ENCODE measurements around the gene CALM1. TPM values are rescaled to one million over a fixed set of nuclear protein-coding genes. Genes with fewer than 3 reads are reported as not detected.

CALM1 gene
- total RNA-seq, 2 donors from 2014 or later, result 355 to 493 TPM

DNA sequence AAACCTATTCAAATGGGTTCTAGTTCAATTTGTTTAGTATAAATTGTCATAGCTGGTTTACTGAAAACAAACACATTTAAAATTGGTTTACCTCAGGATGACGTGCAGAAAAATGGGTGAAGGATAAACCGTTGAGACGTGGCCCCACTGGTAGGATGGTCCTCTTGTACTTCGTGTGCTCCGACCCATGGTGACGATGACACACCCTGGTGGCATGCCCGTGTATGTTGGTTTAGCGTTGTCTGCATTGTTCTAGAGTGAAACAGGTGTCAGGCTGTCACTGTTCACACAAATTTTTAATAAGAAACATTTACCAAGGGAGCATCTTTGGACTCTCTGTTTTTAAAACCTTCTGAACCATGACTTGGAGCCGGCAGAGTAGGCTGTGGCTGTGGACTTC, 8.3 kb downstream of the CALM1 start:
- no peak for ATAC-seq (ENCODE audit: insufficient number of reproducible peaks, low FRiP score, low read depth)
- Histone ChIP-seq H3K36me3 (peaks cover 33% of the 10 kb centered on the region), H3K27ac (no peak overlapping the region), H3K9me3 (no peaks in the 10 kb centered on the region), H3K27me3 (replicated peaks; ENCODE audit: insufficient read depth) (no peaks in the 10 kb centered on the region), H3K4me1 (ENCODE audit: control insufficient read depth in 1 of 2, low read depth in 2 of 2) (peaks cover 19 to 76% of the 10 kb centered on the region in 2 donors), H3K4me3 (no peak overlapping the region)
- no peak for DNase-seq (ENCODE audit: low spot score)
- TF ChIP-seq, protein P1, sequence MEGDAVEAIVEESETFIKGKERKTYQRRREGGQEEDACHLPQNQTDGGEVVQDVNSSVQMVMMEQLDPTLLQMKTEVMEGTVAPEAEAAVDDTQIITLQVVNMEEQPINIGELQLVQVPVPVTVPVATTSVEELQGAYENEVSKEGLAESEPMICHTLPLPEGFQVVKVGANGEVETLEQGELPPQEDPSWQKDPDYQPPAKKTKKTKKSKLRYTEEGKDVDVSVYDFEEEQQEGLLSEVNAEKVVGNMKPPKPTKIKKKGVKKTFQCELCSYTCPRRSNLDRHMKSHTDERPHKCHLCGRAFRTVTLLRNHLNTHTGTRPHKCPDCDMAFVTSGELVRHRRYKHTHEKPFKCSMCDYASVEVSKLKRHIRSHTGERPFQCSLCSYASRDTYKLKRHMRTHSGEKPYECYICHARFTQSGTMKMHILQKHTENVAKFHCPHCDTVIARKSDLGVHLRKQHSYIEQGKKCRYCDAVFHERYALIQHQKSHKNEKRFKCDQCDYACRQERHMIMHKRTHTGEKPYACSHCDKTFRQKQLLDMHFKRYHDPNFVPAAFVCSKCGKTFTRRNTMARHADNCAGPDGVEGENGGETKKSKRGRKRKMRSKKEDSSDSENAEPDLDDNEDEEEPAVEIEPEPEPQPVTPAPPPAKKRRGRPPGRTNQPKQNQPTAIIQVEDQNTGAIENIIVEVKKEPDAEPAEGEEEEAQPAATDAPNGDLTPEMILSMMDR (IDR thresholded peaks at IDR 0.05), result no peak

DNA sequence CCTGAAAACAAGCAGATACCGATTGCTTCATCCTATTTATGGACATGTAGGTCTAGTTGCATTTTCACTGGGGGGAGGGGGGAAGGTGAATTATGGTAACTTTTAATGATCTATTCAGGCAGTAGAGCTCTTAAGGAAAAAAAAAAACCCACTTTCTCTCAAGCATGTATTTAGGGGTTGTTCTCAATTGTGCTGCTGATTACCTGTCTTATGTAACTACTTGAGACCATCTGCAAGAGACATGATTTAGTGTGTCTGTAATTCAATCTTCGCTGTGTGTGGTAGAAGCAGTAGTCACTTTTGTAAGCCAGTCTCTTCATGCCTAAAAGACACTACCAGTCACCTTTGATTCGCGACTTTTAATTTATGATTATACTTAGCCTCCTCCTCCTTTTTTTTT, 8.9 kb downstream of the CALM1 start:
- Histone ChIP-seq H3K27me3 (replicated peaks; ENCODE audit: insufficient read depth) (no peaks in the 10 kb centered on the region), H3K27ac (no peak overlapping the region), H3K9me3 (no peaks in the 10 kb centered on the region), H3K4me3 (no peak overlapping the region), H3K36me3 (peaks cover 33% of the 10 kb centered on the region), H3K4me1 (ENCODE audit: control insufficient read depth in 1 of 2, low read depth in 2 of 2) (peaks cover 13 to 72% of the 10 kb centered on the region in 2 donors)
- no peak for DNase-seq (ENCODE audit: low spot score)
- no peak for ATAC-seq (ENCODE audit: insufficient number of reproducible peaks, low FRiP score, low read depth)
- TF ChIP-seq, protein P1 (IDR thresholded peaks at IDR 0.05), result no peak

DNA sequence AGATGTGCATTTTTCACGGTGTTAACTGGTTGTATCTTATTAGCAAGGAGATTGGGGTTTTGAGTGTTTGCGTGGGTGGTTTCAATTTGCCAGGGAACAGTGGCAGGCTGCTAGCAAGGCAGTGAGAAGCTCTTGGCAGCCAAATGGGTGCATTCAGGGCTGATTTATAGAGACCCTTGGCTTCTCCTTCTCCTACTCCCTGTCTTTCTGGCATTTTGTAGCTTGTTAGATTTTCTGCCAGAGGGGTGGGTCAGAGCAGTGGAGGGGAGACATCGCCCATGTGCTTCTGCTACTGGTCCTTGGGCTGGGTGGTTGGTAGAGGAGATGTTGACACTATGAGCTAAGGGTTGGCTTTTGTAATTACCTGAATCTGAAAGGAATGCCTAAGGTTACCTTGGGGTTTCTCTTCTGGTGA, 9.6 kb downstream of the CALM1 start:
- Histone ChIP-seq H3K36me3 (peaks cover 30% of the 10 kb centered on the region), H3K4me1 (ENCODE audit: control insufficient read depth in 1 of 2, low read depth in 2 of 2) (peaks cover 11 to 66% of the 10 kb centered on the region in 2 donors), H3K4me3 (no peak overlapping the region), H3K27ac (peak overlapping the region in 1 of 2 donors; percentile 32), H3K27me3 (replicated peaks; ENCODE audit: insufficient read depth) (no peaks in the 10 kb centered on the region), H3K9me3 (no peaks in the 10 kb centered on the region)
- ATAC-seq (ENCODE audit: insufficient number of reproducible peaks, low FRiP score, low read depth) (no peak), DNase-seq (ENCODE audit: low spot score) (no peak)
- TF ChIP-seq, protein P1 (IDR thresholded peaks at IDR 0.05), result no peak

- Histone ChIP-seq H3K9me3 (no peaks in the 10 kb centered on the region), H3K4me3 (no peak overlapping the region), H3K36me3 (peaks cover 22% of the 10 kb centered on the region), H3K27ac (peak overlapping the region; percentile 26 to 32), H3K4me1 (ENCODE audit: control insufficient read depth in 1 of 2, low read depth in 2 of 2) (peaks cover 11 to 62% of the 10 kb centered on the region in 2 donors), H3K27me3 (replicated peaks; ENCODE audit: insufficient read depth) (no peaks in the 10 kb centered on the region)
- no peak for DNase-seq (ENCODE audit: low spot score)
- TF ChIP-seq, protein P1 (IDR thresholded peaks at IDR 0.05), result no peak
- no peak for ATAC-seq (ENCODE audit: insufficient number of reproducible peaks, low FRiP score, low read depth)
These were observed 10.4 kb downstream of the CALM1 start for GRCh38 chr14:90407230-90407629.

GRCh38 chr14:90408713-90409112, 11.9 kb downstream of the CALM1 start:
- Histone ChIP-seq H3K27me3 (replicated peaks; ENCODE audit: insufficient read depth) (no peaks in the 10 kb centered on the region), H3K9me3 (no peaks in the 10 kb centered on the region), H3K36me3 (peaks cover 12% of the 10 kb centered on the region), H3K4me3 (no peak overlapping the region), H3K4me1 (ENCODE audit: control insufficient read depth in 1 of 2, low read depth in 2 of 2) (peaks cover 11 to 49% of the 10 kb centered on the region in 2 donors), H3K27ac (peak overlapping the region; percentile 87 to 89)
- DNase-seq (ENCODE audit: low spot score) (no peak), ATAC-seq (ENCODE audit: insufficient number of reproducible peaks, low FRiP score, low read depth) (no peak)
- TF ChIP-seq, protein P1 (IDR thresholded peaks at IDR 0.05), result no peak

All from thoracic aorta (tissue), 2 donors.